Measurements from ENCODE around the gene TNFRSF13B.

TNFRSF13B gene

DNA sequence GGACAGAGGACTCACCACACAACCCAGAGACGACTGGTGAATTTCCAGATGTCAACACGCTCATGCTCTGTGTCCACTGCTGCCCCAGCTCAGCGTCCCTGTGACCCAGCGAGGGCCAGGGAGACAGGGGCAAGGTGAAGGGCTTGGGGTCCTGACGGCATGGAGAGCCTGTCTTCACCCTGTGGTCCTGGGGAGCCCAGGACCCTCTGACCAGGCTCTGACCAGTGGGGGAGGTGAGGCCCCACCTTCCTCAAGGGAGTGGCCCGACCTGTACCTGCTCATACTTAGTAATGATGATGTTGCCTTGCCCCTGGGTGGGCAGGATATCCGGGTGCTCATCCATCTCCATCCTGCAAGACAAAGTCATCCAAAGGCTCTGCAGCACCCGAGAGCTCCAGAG lies 39.8 kb downstream of the TNFRSF13B start:
- DNase-seq (ENCODE audit: low spot score) = no peak
- TF ChIP-seq, protein P1, sequence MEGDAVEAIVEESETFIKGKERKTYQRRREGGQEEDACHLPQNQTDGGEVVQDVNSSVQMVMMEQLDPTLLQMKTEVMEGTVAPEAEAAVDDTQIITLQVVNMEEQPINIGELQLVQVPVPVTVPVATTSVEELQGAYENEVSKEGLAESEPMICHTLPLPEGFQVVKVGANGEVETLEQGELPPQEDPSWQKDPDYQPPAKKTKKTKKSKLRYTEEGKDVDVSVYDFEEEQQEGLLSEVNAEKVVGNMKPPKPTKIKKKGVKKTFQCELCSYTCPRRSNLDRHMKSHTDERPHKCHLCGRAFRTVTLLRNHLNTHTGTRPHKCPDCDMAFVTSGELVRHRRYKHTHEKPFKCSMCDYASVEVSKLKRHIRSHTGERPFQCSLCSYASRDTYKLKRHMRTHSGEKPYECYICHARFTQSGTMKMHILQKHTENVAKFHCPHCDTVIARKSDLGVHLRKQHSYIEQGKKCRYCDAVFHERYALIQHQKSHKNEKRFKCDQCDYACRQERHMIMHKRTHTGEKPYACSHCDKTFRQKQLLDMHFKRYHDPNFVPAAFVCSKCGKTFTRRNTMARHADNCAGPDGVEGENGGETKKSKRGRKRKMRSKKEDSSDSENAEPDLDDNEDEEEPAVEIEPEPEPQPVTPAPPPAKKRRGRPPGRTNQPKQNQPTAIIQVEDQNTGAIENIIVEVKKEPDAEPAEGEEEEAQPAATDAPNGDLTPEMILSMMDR (IDR thresholded peaks at IDR 0.05; ENCODE audit: extremely low read depth, missing control alignments) = no peak

- DNase-seq (ENCODE audit: low spot score) = no peak
- TF ChIP-seq, protein P1 (IDR thresholded peaks at IDR 0.05; ENCODE audit: extremely low read depth, missing control alignments) = no peak
Observed at GRCh38 chr17:16931318-16932060, 40.4 kb downstream of the TNFRSF13B start.

DNA sequence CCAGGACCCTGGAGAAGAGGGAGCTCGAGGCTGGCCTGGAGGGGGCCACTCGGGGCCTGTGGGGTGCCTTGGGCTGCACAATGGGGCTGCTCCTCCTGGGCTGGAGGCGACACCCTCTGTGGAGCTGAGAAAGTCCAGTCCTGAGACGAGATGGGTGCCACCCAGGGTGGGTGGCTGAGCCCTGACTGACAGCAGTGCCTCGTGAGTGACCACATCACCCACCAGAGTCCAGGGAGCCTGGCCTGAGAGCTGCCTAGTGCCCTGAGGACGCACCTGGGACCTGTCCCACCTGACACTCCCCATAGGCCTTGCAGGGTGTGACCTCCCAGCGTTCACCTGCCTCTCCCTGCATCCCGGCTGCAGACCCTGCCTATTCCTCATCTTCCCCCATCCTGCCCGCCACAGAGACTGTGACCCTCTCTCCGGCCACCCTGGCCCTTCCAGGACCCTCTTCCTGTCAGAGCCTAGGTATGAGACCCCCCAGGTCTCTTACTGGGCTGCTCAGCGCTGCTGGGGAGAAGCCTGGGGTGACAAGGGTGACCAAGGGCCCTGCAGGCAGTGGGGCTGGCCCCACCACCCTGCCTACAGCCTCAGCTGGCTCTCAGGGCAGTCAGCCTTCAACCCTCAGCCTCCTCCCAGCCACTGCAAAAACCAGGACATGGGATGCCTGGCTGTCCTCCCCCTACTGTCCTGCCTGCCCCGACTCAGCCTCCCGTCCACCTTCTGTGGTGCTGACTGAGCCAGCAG lies 41.2 kb downstream of the TNFRSF13B start:
- TF ChIP-seq, protein P1 (IDR thresholded peaks at IDR 0.05; ENCODE audit: extremely low read depth, missing control alignments) = no peak
- no peak for DNase-seq (ENCODE audit: low spot score)

- TF ChIP-seq, protein P1 (IDR thresholded peaks at IDR 0.05; ENCODE audit: extremely low read depth, missing control alignments) = no peak
- no peak for DNase-seq (ENCODE audit: low spot score)
Observed at GRCh38 chr17:16929757-16930520, 42.0 kb downstream of the TNFRSF13B start.

- no peak for DNase-seq (ENCODE audit: low spot score)
- TF ChIP-seq, protein P1 (IDR thresholded peaks at IDR 0.05; ENCODE audit: extremely low read depth, missing control alignments) = no peak
Observed at GRCh38 chr17:16929035-16929680, 42.8 kb downstream of the TNFRSF13B start.

DNA sequence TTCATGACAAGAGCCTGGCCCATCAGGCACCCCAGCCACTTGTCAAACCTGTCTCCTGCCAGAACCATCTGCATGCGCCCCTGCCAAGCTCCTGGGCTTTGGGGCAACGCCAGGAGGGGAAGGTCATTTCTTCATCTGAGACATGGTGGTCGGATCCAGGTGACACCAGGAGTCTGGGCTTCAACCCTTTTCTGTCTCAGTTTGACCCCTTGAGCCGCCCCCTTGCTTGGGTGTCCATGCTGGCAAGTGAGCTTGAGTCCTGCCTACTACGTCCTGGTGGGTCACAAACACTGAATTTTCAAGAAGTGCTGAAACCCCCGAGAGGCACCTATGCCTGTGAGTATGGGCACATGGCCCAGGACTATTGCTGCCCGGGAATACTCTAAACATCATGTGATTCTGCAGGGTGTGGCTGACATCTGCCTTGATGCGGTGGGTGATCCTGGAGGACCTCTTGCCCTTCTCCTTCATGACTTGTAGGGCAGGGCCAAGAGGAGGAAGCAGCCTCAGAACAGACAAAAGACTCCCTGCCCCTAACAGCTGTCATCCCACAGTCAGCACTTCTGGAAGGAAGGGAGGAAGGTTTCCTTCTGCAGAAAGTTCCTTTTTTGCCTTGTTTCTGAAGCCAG lies 43.4 kb downstream of the TNFRSF13B start:
- TF ChIP-seq, protein P1 (IDR thresholded peaks at IDR 0.05; ENCODE audit: extremely low read depth, missing control alignments) = no peak
- no peak for DNase-seq (ENCODE audit: low spot score)
